ENCODE results near the gene RANBP3.
"Not testable (repeated sequence)": the region's sequence is repeated elsewhere in the genome, so short reads cannot be mapped to it uniquely, and the experiment has no call there.

RANBP3 gene

GRCh38 chr19:6006896-6007295 lies 29.0 kb upstream of the RANBP3 start:
- no peaks in the 10 kb centered on the region for H3K4me1 ChIP-seq (ENCODE audit: insufficient read depth, poor library complexity, severe bottlenecking)
- H3K36me3 ChIP-seq (ENCODE audit: low read depth): peaks cover 32% of the 10 kb centered on the region
- H3K9me3 ChIP-seq (ENCODE audit: severe bottlenecking): no peaks in the 10 kb centered on the region
- no peak overlapping the region for H3K4me3 ChIP-seq (ENCODE audit: severe bottlenecking)
- TF ChIP-seq, protein P1, sequence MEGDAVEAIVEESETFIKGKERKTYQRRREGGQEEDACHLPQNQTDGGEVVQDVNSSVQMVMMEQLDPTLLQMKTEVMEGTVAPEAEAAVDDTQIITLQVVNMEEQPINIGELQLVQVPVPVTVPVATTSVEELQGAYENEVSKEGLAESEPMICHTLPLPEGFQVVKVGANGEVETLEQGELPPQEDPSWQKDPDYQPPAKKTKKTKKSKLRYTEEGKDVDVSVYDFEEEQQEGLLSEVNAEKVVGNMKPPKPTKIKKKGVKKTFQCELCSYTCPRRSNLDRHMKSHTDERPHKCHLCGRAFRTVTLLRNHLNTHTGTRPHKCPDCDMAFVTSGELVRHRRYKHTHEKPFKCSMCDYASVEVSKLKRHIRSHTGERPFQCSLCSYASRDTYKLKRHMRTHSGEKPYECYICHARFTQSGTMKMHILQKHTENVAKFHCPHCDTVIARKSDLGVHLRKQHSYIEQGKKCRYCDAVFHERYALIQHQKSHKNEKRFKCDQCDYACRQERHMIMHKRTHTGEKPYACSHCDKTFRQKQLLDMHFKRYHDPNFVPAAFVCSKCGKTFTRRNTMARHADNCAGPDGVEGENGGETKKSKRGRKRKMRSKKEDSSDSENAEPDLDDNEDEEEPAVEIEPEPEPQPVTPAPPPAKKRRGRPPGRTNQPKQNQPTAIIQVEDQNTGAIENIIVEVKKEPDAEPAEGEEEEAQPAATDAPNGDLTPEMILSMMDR (IDR thresholded peaks at IDR 0.05; ENCODE audit: poor library complexity, severe bottlenecking): no peak
- no peaks in the 10 kb centered on the region for H3K27me3 ChIP-seq (ENCODE audit: insufficient read depth, poor library complexity, severe bottlenecking)
- ATAC-seq (ENCODE audit: low read depth) (no peak), DNase-seq (ENCODE audit: low spot score) (no peak)
- no peak overlapping the region for H3K27ac ChIP-seq (ENCODE audit: poor library complexity, severe bottlenecking)

DNA sequence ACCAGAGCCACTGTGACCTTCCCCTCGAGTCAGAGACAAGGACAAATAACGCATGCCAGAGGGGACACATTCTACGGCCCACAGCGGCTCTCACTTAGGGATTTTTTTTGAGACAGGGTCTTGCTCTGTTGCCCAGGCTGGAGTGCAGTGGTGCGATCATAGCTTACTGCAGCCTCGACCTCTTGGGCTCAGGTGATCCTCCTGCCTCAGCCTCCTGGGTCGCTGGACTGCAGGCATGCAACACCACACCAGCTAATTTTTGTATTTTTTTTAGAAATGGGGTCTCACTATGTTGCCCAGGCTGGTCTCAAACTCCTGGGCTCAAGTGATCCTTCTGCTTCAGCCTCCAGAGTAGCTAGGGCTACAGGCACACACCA lies 28.1 kb upstream of the RANBP3 start:
- ATAC-seq (ENCODE audit: low read depth); H3K4me1 ChIP-seq (ENCODE audit: insufficient read depth, poor library complexity, severe bottlenecking); H3K27me3 ChIP-seq (ENCODE audit: insufficient read depth, poor library complexity, severe bottlenecking); H3K4me3 ChIP-seq (ENCODE audit: severe bottlenecking); DNase-seq (ENCODE audit: low spot score); H3K27ac ChIP-seq (ENCODE audit: poor library complexity, severe bottlenecking); H3K9me3 ChIP-seq (ENCODE audit: severe bottlenecking): not testable (repeated sequence)
- peaks cover 36% of the 10 kb centered on the region for H3K36me3 ChIP-seq (ENCODE audit: low read depth)

DNA sequence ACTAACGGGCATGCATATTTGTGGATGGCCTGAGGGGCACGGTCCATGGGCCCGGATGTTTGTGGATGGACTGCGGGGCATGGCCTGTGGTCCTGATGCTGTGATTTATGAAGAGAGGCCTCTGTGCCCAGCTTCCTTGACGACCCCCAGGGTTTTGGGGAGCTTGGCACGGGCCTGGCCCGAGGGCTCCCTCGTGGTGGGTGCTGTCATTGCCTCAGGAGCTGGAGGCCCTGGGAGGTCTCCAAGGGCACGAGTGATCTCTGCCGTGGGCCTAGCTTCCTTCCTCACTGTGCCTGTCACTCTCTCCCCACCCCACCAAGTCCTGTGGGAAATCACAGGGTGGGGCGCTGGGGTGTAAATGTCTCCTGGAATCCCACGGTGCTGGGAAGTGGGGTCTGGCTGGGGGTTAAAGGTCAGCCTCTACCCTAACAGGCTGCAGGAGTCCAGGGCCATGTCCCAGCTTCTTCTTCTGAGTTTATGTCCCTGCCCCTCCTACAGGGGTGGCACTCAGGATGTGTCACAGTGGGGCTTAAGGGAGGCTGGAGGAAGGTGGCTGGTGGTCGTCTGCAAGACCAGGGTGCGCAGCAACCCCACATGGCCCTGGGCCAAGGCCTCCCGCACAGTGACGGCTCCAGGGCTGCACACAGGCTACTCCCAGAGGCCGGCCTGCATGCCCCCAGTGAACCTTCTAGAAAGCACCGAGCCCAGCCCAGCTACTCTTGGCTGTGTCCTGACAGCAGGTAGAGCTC lies 27.6 kb upstream of the RANBP3 start:
- H3K27me3 ChIP-seq (ENCODE audit: insufficient read depth, poor library complexity, severe bottlenecking): no peaks in the 10 kb centered on the region
- H3K9me3 ChIP-seq (ENCODE audit: severe bottlenecking): no peaks in the 10 kb centered on the region
- DNase-seq (ENCODE audit: low spot score): no peak
- no peak for ATAC-seq (ENCODE audit: low read depth)
- TF ChIP-seq, protein P1 (IDR thresholded peaks at IDR 0.05; ENCODE audit: poor library complexity, severe bottlenecking): no peak
- H3K27ac ChIP-seq (ENCODE audit: poor library complexity, severe bottlenecking): no peak overlapping the region
- H3K4me3 ChIP-seq (ENCODE audit: severe bottlenecking): no peak overlapping the region
- no peaks in the 10 kb centered on the region for H3K4me1 ChIP-seq (ENCODE audit: insufficient read depth, poor library complexity, severe bottlenecking)
- peaks cover 35% of the 10 kb centered on the region for H3K36me3 ChIP-seq (ENCODE audit: low read depth)

DNA sequence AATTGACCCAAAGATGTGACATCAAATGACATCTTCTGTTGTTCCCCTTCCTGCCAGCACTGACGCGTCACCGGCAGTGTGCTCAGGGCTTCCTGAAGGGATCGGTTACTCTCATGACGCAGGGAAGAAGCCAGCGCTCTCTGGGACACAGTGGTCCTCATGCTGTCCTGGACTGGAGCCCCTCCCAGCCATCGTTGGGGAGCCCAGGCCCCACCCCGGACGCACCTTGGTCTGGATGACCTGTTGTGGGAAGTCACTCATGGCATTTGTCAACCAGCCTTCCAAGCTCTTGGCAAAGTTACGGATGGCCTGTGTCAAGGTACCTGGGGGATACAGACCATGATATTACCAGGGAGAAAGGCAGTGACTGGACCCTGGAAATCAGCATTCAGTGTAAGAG lies 26.0 kb upstream of the RANBP3 start:
- Histone ChIP-seq H3K27me3 (ENCODE audit: insufficient read depth, poor library complexity, severe bottlenecking) (no peaks in the 10 kb centered on the region), H3K36me3 (ENCODE audit: low read depth) (peaks cover 31% of the 10 kb centered on the region), H3K4me3 (ENCODE audit: severe bottlenecking) (no peak overlapping the region), H3K27ac (ENCODE audit: poor library complexity, severe bottlenecking) (no peak overlapping the region), H3K4me1 (ENCODE audit: insufficient read depth, poor library complexity, severe bottlenecking) (no peaks in the 10 kb centered on the region), H3K9me3 (ENCODE audit: severe bottlenecking) (no peaks in the 10 kb centered on the region)
- no peak for DNase-seq (ENCODE audit: low spot score)
- ATAC-seq (ENCODE audit: low read depth): no peak
- TF ChIP-seq, protein P1 (IDR thresholded peaks at IDR 0.05; ENCODE audit: poor library complexity, severe bottlenecking): no peak

DNA sequence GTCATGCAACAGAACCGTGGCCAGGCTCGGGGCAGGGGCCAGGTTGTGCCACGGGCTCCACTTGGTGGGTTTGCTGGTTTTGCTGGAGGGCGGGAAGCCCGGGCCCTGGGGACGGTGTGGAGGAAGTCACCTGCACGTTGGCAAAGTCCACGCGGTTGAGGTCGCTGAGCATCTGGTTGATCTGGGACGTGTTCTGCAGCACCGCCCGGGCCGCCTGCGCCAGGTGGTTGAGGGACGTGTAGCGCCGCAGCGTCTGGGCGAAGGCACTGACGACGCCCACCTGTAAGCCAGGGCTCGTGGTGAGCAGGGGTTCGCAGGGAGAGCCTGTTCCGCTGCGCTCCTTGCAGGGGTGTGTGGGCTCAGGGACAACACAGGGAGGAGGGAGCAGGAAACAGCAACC lies 24.7 kb upstream of the RANBP3 start:
- Histone ChIP-seq H3K27me3 (ENCODE audit: insufficient read depth, poor library complexity, severe bottlenecking) (no peaks in the 10 kb centered on the region), H3K27ac (ENCODE audit: poor library complexity, severe bottlenecking) (no peak overlapping the region), H3K36me3 (ENCODE audit: low read depth) (peaks cover 31% of the 10 kb centered on the region), H3K4me1 (ENCODE audit: insufficient read depth, poor library complexity, severe bottlenecking) (no peaks in the 10 kb centered on the region), H3K9me3 (ENCODE audit: severe bottlenecking) (no peaks in the 10 kb centered on the region), H3K4me3 (ENCODE audit: severe bottlenecking) (no peak overlapping the region)
- TF ChIP-seq, protein P1 (IDR thresholded peaks at IDR 0.05; ENCODE audit: poor library complexity, severe bottlenecking): no peak
- DNase-seq (ENCODE audit: low spot score) (no peak), ATAC-seq (ENCODE audit: low read depth) (no peak)

Data from RWPE2 (cell line).